H1 (cell line): Measurements from ENCODE around the gene KIF21A. TPM values are rescaled to one million over a fixed set of nuclear protein-coding genes. Genes with fewer than 3 reads are reported as not detected.

Experiments
- CTCF ChIA-PET: fragments of 300-600 bp; sonication (Branson Sonifier 250); formaldehyde crosslinking; loops from one replicate; lab custom pipeline; 2021; ENCODE audit not compliant: partially characterized antibody; lab: Charles Lee
- POLR2A ChIA-PET: fragments of 300-600 bp; sonication (Branson Sonifier 250); formaldehyde crosslinking; loops from one replicate; lab custom pipeline; 2021; ENCODE audit warnings: inconsistent platforms; ENCODE audit not compliant: partially characterized antibody; lab: Charles Lee
- DNase-seq, 2 experiments: peaks; one replicate each; pipeline versions ENCODE4 v3.0.0 to v3.0.0-alpha.2; 2010 to 2022; ENCODE audit warnings: low spot score in 2 of 2, low read depth in 1 of 2, mixed read lengths in 1 of 2
- FAIRE-seq: peaks from 2 replicates; lab custom pipeline; 2011; peaks lifted over from hg19 to GRCh38; lab: Jason Lieb, UNC
- H2AFZ ChIP-seq: 2 replicates; pipeline ENCODE4 v1.8.1; 2012; ENCODE audit warnings: low read length, inconsistent platforms
- H2AK5ac ChIP-seq: 2 replicates; pipeline ENCODE4 v1.6.1; 2013; ENCODE audit warnings: low read depth, low read length
- H2BK120ac ChIP-seq: replicated peaks from 2 replicates; pipeline ENCODE3; 2013; ENCODE audit warnings: low read depth, low read length, inconsistent platforms
- H2BK12ac ChIP-seq: 2 replicates; pipeline ENCODE4 v1.6.1; 2013; ENCODE audit warnings: low read depth, low read length
- H2BK15ac ChIP-seq: 2 replicates; pipeline ENCODE4 v1.6.1; 2013; ENCODE audit warnings: low read length
- H2BK20ac ChIP-seq: 2 replicates; pipeline ENCODE4 v1.6.1; 2013; ENCODE audit warnings: low read length
- H2BK5ac ChIP-seq: 2 replicates; pipeline ENCODE4 v1.6.1; 2013; ENCODE audit warnings: low read depth, low read length
- H3K14ac ChIP-seq: 2 replicates; pipeline ENCODE4 v1.6.1; 2013; ENCODE audit warnings: inconsistent platforms; ENCODE audit not compliant: insufficient read length
- H3K18ac ChIP-seq: 2 replicates; pipeline ENCODE4 v1.6.1; 2013; ENCODE audit warnings: low read length; ENCODE audit errors: extremely low read depth
- H3K23ac ChIP-seq: 2 replicates; pipeline ENCODE4 v1.6.1; 2013; ENCODE audit warnings: inconsistent platforms; ENCODE audit not compliant: insufficient read length
- H3K23me2 ChIP-seq: 2 replicates; pipeline ENCODE4 v1.6.1; 2013; ENCODE audit warnings: low read depth, low read length
- H3K27ac ChIP-seq: 2 replicates; pipeline ENCODE4 v1.6.1; 2011; ENCODE audit warnings: low read depth, low read length, inconsistent platforms
- H3K27me3 ChIP-seq, 4 experiments: replicated peaks in 1 of 4; 1 replicate in 1 of 4; 2 replicates in 3 of 4; pipeline versions ENCODE4 v1.6.1 to v1.8.1; 2011 to 2013; ENCODE audit warnings: low read length in 3 of 4, mild to moderate bottlenecking in 3 of 4, inconsistent platforms in 2 of 4, mixed read lengths in 2 of 4, moderate library complexity in 1 of 4; ENCODE audit not compliant: control insufficient read depth in 3 of 4, insufficient read depth in 3 of 4; ENCODE audit errors: extremely low read depth in 1 of 4
- H3K36me3 ChIP-seq, 4 experiments: 2 replicates each; pipeline versions ENCODE4 v1.6.1 to v1.8.1; 2011 to 2013; ENCODE audit warnings: mild to moderate bottlenecking in 4 of 4, low read length in 3 of 4, moderate library complexity in 2 of 4, control low read depth in 1 of 4, inconsistent platforms in 1 of 4; ENCODE audit not compliant: insufficient read depth in 4 of 4, control insufficient read depth in 2 of 4
- H3K4ac ChIP-seq: replicated peaks from 2 replicates; pipeline ENCODE3; 2013; ENCODE audit warnings: low read length, low read depth, mixed read lengths, inconsistent platforms; ENCODE audit not compliant: insufficient read length
- H3K4me1 ChIP-seq, 4 experiments: replicated peaks in 1 of 4; 1 replicate in 1 of 4; 2 replicates in 3 of 4; pipeline versions ENCODE4 v1.6.1 to v1.8.1; 2011 to 2013; ENCODE audit warnings: low read length in 3 of 4, inconsistent platforms in 2 of 4, mixed read lengths in 1 of 4; ENCODE audit not compliant: insufficient read depth in 4 of 4, control insufficient read depth in 3 of 4
- H3K4me2 ChIP-seq, 2 experiments: 2 replicates each; pipeline versions ENCODE4 v1.6.1 to v1.8.1; 2011 to 2013; ENCODE audit warnings: low read depth in 2 of 2, low read length in 2 of 2, control low read depth in 1 of 2, inconsistent platforms in 1 of 2, mild to moderate bottlenecking in 1 of 2; ENCODE audit not compliant: insufficient read depth in 1 of 2
- H3K4me3 ChIP-seq, 4 experiments: fragments of 200-600, 300-600 bp in 1 of 4; sonication (generic), shearing (Covaris generic), sonication (Bioruptor Twin) in 1 of 4; 2 replicates each; pipeline versions ENCODE4 v1.5.1 to v1.8.1; 2011 to 2016; ENCODE audit warnings: low read length in 4 of 4, low read depth in 3 of 4, control low read depth in 2 of 4, inconsistent platforms in 2 of 4, mild to moderate bottlenecking in 2 of 4, mixed read lengths in 1 of 4, moderate library complexity in 1 of 4; ENCODE audit not compliant: insufficient read depth in 2 of 4; ENCODE audit errors: extremely low read depth in 1 of 4
- H3K56ac ChIP-seq: replicated peaks from 2 replicates; pipeline ENCODE3; 2013; ENCODE audit warnings: low read depth, mild to moderate bottlenecking, mixed read lengths, low read length, inconsistent platforms; ENCODE audit not compliant: insufficient read length
- H3K79me1 ChIP-seq: 2 replicates; pipeline ENCODE4 v1.6.1; 2013; ENCODE audit warnings: low read depth, low read length, control low read depth
- H3K79me2 ChIP-seq, 2 experiments: 2 replicates each; pipeline versions ENCODE4 v1.6.1 to v1.8.1; 2012 to 2013; ENCODE audit warnings: low read length in 2 of 2, mild to moderate bottlenecking in 2 of 2, inconsistent platforms in 1 of 2; ENCODE audit not compliant: insufficient read depth in 2 of 2, control insufficient read depth in 1 of 2
- H3K9ac ChIP-seq, 4 experiments: replicated peaks in 1 of 4; 1 replicate in 1 of 4; 2 replicates in 3 of 4; pipeline versions ENCODE4 v1.6.1 to v1.8.1; 2011 to 2013; ENCODE audit warnings: low read depth in 3 of 4, low read length in 3 of 4, control low read depth in 2 of 4, mild to moderate bottlenecking in 2 of 4, moderate library complexity in 2 of 4, inconsistent platforms in 1 of 4; ENCODE audit errors: extremely low read depth in 1 of 4
- H3K9me3 ChIP-seq, 2 experiments: 2 replicates each; pipeline versions ENCODE4 v1.6.1 to v1.8.1; 2012 to 2013; ENCODE audit warnings: mild to moderate bottlenecking in 2 of 2, moderate library complexity in 2 of 2, control low read depth in 1 of 2, inconsistent platforms in 1 of 2, low read depth in 1 of 2, low read length in 1 of 2, mixed read lengths in 1 of 2; ENCODE audit not compliant: insufficient read depth in 2 of 2
- H4K20me1 ChIP-seq, 2 experiments: replicated peaks in 1 of 2; 2 replicates each; pipeline versions ENCODE3 to v1.8.1; 2011 to 2013; ENCODE audit warnings: inconsistent platforms in 2 of 2, low read length in 2 of 2, mild to moderate bottlenecking in 1 of 2; ENCODE audit not compliant: insufficient read depth in 2 of 2, control insufficient read depth in 1 of 2
- H4K5ac ChIP-seq: 2 replicates; pipeline ENCODE4 v1.6.1; 2013; ENCODE audit warnings: low read length, low read depth, mixed read lengths, inconsistent platforms; ENCODE audit not compliant: insufficient read length
- H4K8ac ChIP-seq: 2 replicates; pipeline ENCODE4 v1.8.0; 2013; ENCODE audit warnings: mild to moderate bottlenecking, moderate library complexity, low read length, inconsistent platforms; ENCODE audit not compliant: insufficient read depth; ENCODE audit errors: extremely low read depth
- H4K91ac ChIP-seq: replicated peaks from 2 replicates; pipeline ENCODE3; 2013; ENCODE audit warnings: low read length, mixed read lengths, inconsistent platforms; ENCODE audit not compliant: insufficient read length
- BCL11A ChIP-seq, 2 experiments: IDR thresholded peaks; one replicate each; pipeline ENCODE4 v1.6.1; 2011; ENCODE audit warnings: low read depth in 2 of 2, low read length in 2 of 2, mild to moderate bottlenecking in 2 of 2
- BRCA1 ChIP-seq: IDR thresholded peaks from 2 replicates; pipeline ENCODE4 v1.6.1; 2012; ENCODE audit warnings: low read depth, low read length, improper control_type of control experiment
- CREB1 ChIP-seq: IDR thresholded peaks from 2 replicates; pipeline ENCODE4 v1.6.1; 2012; ENCODE audit warnings: inconsistent platforms
- E2F6 ChIP-seq: IDR thresholded peaks from 2 replicates; pipeline ENCODE4 v1.6.1; 2012; ENCODE audit warnings: inconsistent platforms
- GABPA ChIP-seq: IDR thresholded peaks from 2 replicates; pipeline ENCODE4 v1.6.1; 2011; ENCODE audit warnings: mild to moderate bottlenecking, low read length, moderate library complexity, borderline replicate concordance; ENCODE audit not compliant: insufficient read depth
- POLR2AphosphoS5 ChIP-seq: IDR thresholded peaks from 2 replicates; pipeline ENCODE4 v1.6.1; 2011; ENCODE audit warnings: low read depth, low read length
- RBBP5 ChIP-seq: IDR thresholded peaks from 2 replicates; pipeline ENCODE4 v1.7.1; 2012; ENCODE audit warnings: low read depth, mild to moderate bottlenecking, inconsistent platforms, low read length, moderate library complexity, borderline replicate concordance
- SP1 ChIP-seq: IDR thresholded peaks from 2 replicates; pipeline ENCODE4 v1.6.1; 2011; ENCODE audit warnings: low read depth, low read length
- SP4 ChIP-seq: IDR thresholded peaks from 2 replicates; pipeline ENCODE4 v1.6.1; 2012; ENCODE audit warnings: low read length, inconsistent platforms
- SUZ12 ChIP-seq: fragments of 200-600 bp; sonication (generic); IDR thresholded peaks from 2 replicates; pipeline ENCODE4 v1.6.1; 2012; ENCODE audit warnings: mild to moderate bottlenecking, inconsistent platforms, low read length, moderate library complexity, mixed read lengths
- TEAD4 ChIP-seq: IDR thresholded peaks from 2 replicates; pipeline ENCODE4 v1.6.1; 2012; ENCODE audit warnings: low read depth, low read length, inconsistent platforms, mixed read lengths
- USF2 ChIP-seq: IDR thresholded peaks from 2 replicates; pipeline ENCODE4 v1.6.1; 2011; ENCODE audit warnings: low read length, improper control_type of control experiment
- WGBS, 2 experiments: shearing (Covaris generic) in 1 of 2; methylation state at CpG; one replicate each; pipeline versions ENCODE4 v1.1.6 to v1.1.7; 2013 to 2015; ENCODE audit warnings: low lambda C conversion rate in 2 of 2, mixed read lengths in 2 of 2, inconsistent platforms in 1 of 2, low coverage in 1 of 2, missing lambda C conversion rate in 1 of 2; ENCODE audit not compliant: insufficient replicate concordance in 2 of 2, insufficient coverage in 1 of 2, insufficient read length in 1 of 2; ENCODE audit errors: extremely low coverage in 1 of 2, missing lambda C conversion rate in 1 of 2; 5-methylcytosine and 5-hydroxymethylcytosine counted together
- polyA plus RNA-seq, 7 experiments: library from polyadenylated mRNA; depleted of rRNA in 3 of 7; stranded (reverse) in 5 of 7; unstranded in 2 of 7; fragments of >200 nt in 5 of 7; fragments of 200-250 nt in 2 of 7; gene quantifications; 1 replicate in 5 of 7; 2 replicates in 1 of 7; 4 replicates in 1 of 7; pipeline versions ENCODE4 v1.2.1 to v1.2.3, GENCODE V29; 2011 to 2013; ENCODE audit warnings: missing spikeins in 2 of 7, mixed read lengths in 2 of 7
- total RNA-seq: library from RNA; stranded (reverse); fragmentation: NEBNext Ultra II Directional; extraction: Animal tissue kit (Norgen Biotek cat#: 25700); gene quantifications from 2 replicates; pipeline ENCODE4 v1.2.1, GENCODE V29; 2021

The KIF21A gene
- total and polyA plus RNA-seq, 2 of the 8 experiments (the other 6 are each of a cell fraction or from before 2014, with no cell fraction given) = 10.0 to 26.0 TPM

GRCh38 chr12:39431002-39431796 is 11.7 kb downstream of the KIF21A start:
- WGBS, 2 experiments = 95% methylated on average over 3 of the region's 3 CpGs; no CpG with 5 or more reads in 1 of the 2 experiments
- peaks cover 0 to 56% of the 10 kb centered on the region in 2 experiments; a peak in 2 of 4 replicates for H3K79me2 ChIP-seq
- FAIRE-seq (no peak), DNase-seq (no peak)
- H4K8ac ChIP-seq = no peak overlapping the region
- no peak overlapping the region for H3K9ac ChIP-seq
- no peak overlapping the region for H2BK12ac ChIP-seq
- no peak overlapping the region for H2AK5ac ChIP-seq
- H3K4ac ChIP-seq = no peak overlapping the region
- no peak overlapping the region for H3K14ac ChIP-seq
- no peak overlapping the region for H2BK120ac ChIP-seq
- no peak overlapping the region for H4K5ac ChIP-seq
- H3K9me3 ChIP-seq = no peaks in the 10 kb centered on the region
- H3K56ac ChIP-seq = no peak overlapping the region
- ChIA-PET POLR2A (no interaction called here), CTCF (no interaction called here)
- H2AFZ ChIP-seq = no peak overlapping the region
- H3K4me3 ChIP-seq = no peak overlapping the region
- H2BK15ac ChIP-seq = no peak overlapping the region
- no peak overlapping the region for H3K18ac ChIP-seq
- H2BK20ac ChIP-seq = no peak overlapping the region
- no peaks in the 10 kb centered on the region for H3K27me3 ChIP-seq
- no peak overlapping the region for H3K4me2 ChIP-seq
- no peaks in the 10 kb centered on the region; the same call in 1 of the 2 replicates for H3K79me1 ChIP-seq
- H3K23me2 ChIP-seq = no peaks in the 10 kb centered on the region
- no peak overlapping the region for H3K27ac ChIP-seq
- no peak overlapping the region for H4K91ac ChIP-seq
- H3K4me1 ChIP-seq = no peaks in the 10 kb centered on the region
- H3K36me3 ChIP-seq = no peaks in the 10 kb centered on the region
- H3K23ac ChIP-seq = no peak overlapping the region
- no peak overlapping the region for H2BK5ac ChIP-seq
- H4K20me1 ChIP-seq = no peaks in the 10 kb centered on the region
- TF ChIP-seq E2F6 (no peak), POLR2AphosphoS5 (no peak), BRCA1 (no peak), SP1 (no peak), USF2 (no peak), BCL11A (IDR thresholded peaks at IDR 0.05; ENCODE audit: low read depth in 2 of 2, low read length in 2 of 2) (no peak), GABPA (no peak), SP4 (no peak), TEAD4 (no peak), RBBP5 (no peak), SUZ12 (no peak), CREB1 (no peak)
